Testis (tissue), 2 donors: Measurements from ENCODE around the gene KIF4A.

Source experiments
- CTCF ChIP-seq, 3 experiments: fragments of 450-650 bp in 2 of 3; fragments of 200-600 bp in 1 of 3; sonication (generic) in 1 of 3; IDR thresholded peaks; one replicate each; pipeline ENCODE4 v1.5.1; 2016 to 2019; ENCODE audit warnings: antibody characterized with exemption in 3 of 3, mild to moderate bottlenecking in 2 of 3, moderate library complexity in 1 of 3
- POLR2A ChIP-seq: fragments of 450-650 bp; IDR thresholded peaks from one replicate; pipeline ENCODE4 v1.6.1; 2017; ENCODE audit warnings: antibody characterized with exemption, mild to moderate bottlenecking, moderate library complexity

- no peak for TF ChIP-seq CTCF (IDR thresholded peaks at IDR 0.05)
- TF ChIP-seq POLR2A = no peak
Measured at GRCh38 chrX:70254063-70254400, 35.9 kb upstream of the KIF4A start.
